ENCODE results near the gene ASTN2.

ASTN2 gene

GRCh38 chr9:117122953-117123352, 291.9 kb downstream of the ASTN2 start:
- in situ Hi-C loops (cut with HindIII; ENCODE audit: low sequenced_read_pairs) = no loop called here

GRCh38 chr9:117122102-117122501, 292.8 kb downstream of the ASTN2 start:
- in situ Hi-C loops (cut with HindIII; ENCODE audit: low sequenced_read_pairs) = no loop called here

GRCh38 chr9:117121316-117121715, 293.5 kb downstream of the ASTN2 start:
- in situ Hi-C loops (cut with HindIII; ENCODE audit: low sequenced_read_pairs) = no loop called here

- in situ Hi-C loops (cut with HindIII; ENCODE audit: low sequenced_read_pairs) = no loop called here
These were observed 294.8 kb downstream of the ASTN2 start for GRCh38 chr9:117120061-117120460.

- in situ Hi-C loops (cut with HindIII; ENCODE audit: low sequenced_read_pairs) = no loop called here
These were observed 298.8 kb downstream of the ASTN2 start for GRCh38 chr9:117116084-117116483.

- in situ Hi-C loops (cut with HindIII; ENCODE audit: low sequenced_read_pairs) = no loop called here
These were observed 300.1 kb downstream of the ASTN2 start for GRCh38 chr9:117114768-117115167.

- in situ Hi-C loops (cut with HindIII; ENCODE audit: low sequenced_read_pairs) = no loop called here
These were observed 310.0 kb downstream of the ASTN2 start for GRCh38 chr9:117104716-117105495.

GRCh38 chr9:117104206-117104605, 310.7 kb downstream of the ASTN2 start:
- in situ Hi-C loops (cut with HindIII; ENCODE audit: low sequenced_read_pairs) = no loop called here

- in situ Hi-C loops (cut with HindIII; ENCODE audit: low sequenced_read_pairs) = no loop called here
These were observed 311.3 kb downstream of the ASTN2 start for GRCh38 chr9:117103438-117104110.

- in situ Hi-C loops (cut with HindIII; ENCODE audit: low sequenced_read_pairs) = no loop called here
These were observed 313.8 kb downstream of the ASTN2 start for GRCh38 chr9:117101008-117101407.

- in situ Hi-C loops (cut with HindIII; ENCODE audit: low sequenced_read_pairs) = no loop called here
These were observed 316.5 kb downstream of the ASTN2 start for GRCh38 chr9:117098331-117098730.

GRCh38 chr9:117097761-117098160, 317.1 kb downstream of the ASTN2 start:
- in situ Hi-C loops (cut with HindIII; ENCODE audit: low sequenced_read_pairs) = no loop called here

GRCh38 chr9:117096138-117096537, 318.7 kb downstream of the ASTN2 start:
- in situ Hi-C loops (cut with HindIII; ENCODE audit: low sequenced_read_pairs) = no loop called here

- in situ Hi-C loops (cut with HindIII; ENCODE audit: low sequenced_read_pairs) = no loop called here
These were observed 319.8 kb downstream of the ASTN2 start for GRCh38 chr9:117095081-117095480.

- in situ Hi-C loops (cut with HindIII; ENCODE audit: low sequenced_read_pairs) = no loop called here
These were observed 320.7 kb downstream of the ASTN2 start for GRCh38 chr9:117093891-117094844.

GRCh38 chr9:117092582-117092981, 322.3 kb downstream of the ASTN2 start:
- in situ Hi-C loops (cut with HindIII; ENCODE audit: low sequenced_read_pairs) = no loop called here

GRCh38 chr9:117091529-117091928, 323.3 kb downstream of the ASTN2 start:
- in situ Hi-C loops (cut with HindIII; ENCODE audit: low sequenced_read_pairs) = no loop called here

- in situ Hi-C loops (cut with HindIII; ENCODE audit: low sequenced_read_pairs) = no loop called here
These were observed 326.1 kb downstream of the ASTN2 start for GRCh38 chr9:117088786-117089185.

- in situ Hi-C loops (cut with HindIII; ENCODE audit: low sequenced_read_pairs) = no loop called here
These were observed 326.7 kb downstream of the ASTN2 start for GRCh38 chr9:117088140-117088539.

GRCh38 chr9:117084221-117084620, 330.6 kb downstream of the ASTN2 start:
- in situ Hi-C loops (cut with HindIII; ENCODE audit: low sequenced_read_pairs) = no loop called here

- in situ Hi-C loops (cut with HindIII; ENCODE audit: low sequenced_read_pairs) = no loop called here
These were observed 331.3 kb downstream of the ASTN2 start for GRCh38 chr9:117083559-117083958.

Data from endothelial cell of hepatic sinusoid (primary cell).